NCI-H1105 treated with DMSO at 0.1 percent for 48 hours (cell line): ENCODE results near the gene NUP188.
"Not testable (repeated sequence)": the region's sequence is repeated elsewhere in the genome, so short reads cannot be mapped to it uniquely, and the experiment has no call there.

Experiments used
- DNase-seq: peaks from one replicate; lab custom pipeline; 2025; lab: John Stamatoyannopoulos, UW

The NUP188 gene

DNA sequence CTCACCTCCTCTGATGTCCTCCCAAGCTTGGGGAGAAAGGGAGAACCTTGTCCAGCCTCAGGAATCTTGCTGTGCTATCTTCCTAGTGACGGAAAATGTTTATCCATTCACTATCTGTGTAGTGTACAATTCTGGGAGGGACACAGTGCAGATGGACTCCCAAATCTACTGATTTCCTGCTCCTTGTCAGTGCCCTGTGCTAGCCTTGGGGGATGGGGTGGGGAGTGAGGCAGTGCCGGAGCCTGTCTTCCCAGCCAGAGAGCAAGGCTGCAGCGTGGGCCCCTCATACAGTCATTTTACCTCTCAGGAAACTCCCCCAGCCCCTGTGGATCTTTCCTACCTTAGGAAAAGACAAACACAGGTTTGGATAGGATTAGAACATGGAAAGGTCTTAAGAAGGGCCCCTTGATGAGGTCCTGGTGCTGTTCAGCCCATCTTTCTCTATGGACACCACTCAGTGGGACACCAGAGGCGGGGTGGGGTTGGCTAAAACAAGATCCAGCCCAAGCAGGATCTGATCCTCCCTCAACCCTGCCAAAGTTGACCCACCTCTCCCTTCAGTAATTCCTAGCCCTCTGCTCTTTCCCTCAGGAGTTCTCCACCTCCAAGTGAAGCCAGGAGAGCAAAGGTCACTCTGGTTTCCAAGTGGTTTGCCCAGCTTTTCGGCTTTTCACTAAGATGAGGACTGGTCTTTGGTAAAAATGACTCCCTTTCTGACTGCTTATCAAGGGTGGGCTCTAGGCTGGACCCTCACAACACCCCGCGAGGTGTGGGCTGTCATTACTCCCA, 3.5 kb upstream of the NUP188 start:
- no peak for DNase-seq

GRCh38 chr9:128944966-128945365, 2.5 kb upstream of the NUP188 start:
- not testable (repeated sequence) for DNase-seq

- no peak for DNase-seq
These were observed 1.5 kb upstream of the NUP188 start for GRCh38 chr9:128945798-128946501.

DNA sequence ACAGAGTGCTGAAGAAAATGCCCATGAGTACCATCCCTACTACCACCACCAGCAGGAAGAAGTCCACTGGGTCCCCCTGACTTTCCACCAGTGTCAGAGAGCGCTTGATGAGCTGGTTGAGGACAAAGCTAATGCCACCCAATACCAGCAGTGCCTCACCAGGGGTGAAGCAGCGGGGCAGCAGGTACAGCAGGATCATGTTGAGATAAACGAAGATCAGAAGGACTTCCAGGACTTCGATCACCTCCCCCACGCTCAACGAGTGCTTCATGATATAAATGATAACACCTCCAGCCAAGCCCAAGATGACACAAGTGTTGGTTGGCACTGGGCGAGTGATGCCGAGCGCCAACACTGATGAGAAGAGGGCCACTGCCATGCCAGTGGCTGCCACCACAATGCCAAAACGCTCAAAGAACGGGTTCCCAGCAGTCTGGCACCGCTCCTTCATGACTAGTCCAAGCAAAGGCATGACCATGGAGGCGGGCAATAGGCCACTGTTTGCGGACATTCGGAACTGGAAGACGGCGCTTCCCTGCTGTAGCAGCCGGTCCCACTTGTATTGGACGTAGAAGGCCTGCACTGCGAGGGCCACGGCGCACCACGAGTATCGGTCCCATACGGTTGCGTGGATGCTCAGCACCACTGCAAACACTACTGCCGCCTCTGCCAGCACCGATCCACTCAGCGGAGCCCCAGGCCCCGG, 775 bp upstream of the NUP188 start:
- peak; percentile 25 for DNase-seq

DNA sequence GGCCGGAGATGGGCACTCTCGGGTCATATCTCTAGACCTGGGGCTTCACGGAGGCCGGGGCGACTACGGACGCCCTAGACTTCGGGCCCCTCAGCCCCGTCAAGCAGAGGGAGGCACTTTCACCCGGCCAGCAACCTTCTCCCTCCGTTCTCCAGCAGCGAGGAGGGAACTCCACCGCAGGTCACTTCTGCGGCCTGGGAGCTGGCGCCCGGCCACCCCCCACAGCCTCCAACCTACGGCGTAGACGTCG, 297 bp upstream of the NUP188 start:
- no peak for DNase-seq

- DNase-seq = not testable (repeated sequence)
These were observed 13.9 kb downstream of the NUP188 start for GRCh38 chr9:128961403-128961802.

DNA sequence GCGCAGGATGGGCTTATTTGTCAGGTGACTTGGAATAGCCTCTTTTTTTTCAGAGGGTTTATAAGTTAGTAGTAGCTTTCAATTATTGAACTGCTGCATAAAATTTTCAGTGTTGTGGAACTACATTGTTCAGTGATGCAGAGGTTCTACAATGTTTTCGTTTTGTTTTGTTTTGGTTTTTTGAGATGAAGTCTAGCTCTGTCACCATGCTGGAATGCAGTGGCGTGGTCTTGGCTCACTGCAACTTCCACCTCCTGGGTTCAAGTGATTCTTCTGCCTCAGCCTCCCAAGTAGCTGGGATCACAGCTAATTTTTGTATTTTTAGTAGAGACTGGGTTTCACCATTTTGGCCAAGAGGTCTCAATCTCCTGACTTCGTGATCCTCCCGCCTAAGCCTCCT, 22.0 kb downstream of the NUP188 start:
- no peak for DNase-seq

GRCh38 chr9:128972956-128973355, 25.5 kb downstream of the NUP188 start:
- DNase-seq = no peak

DNA sequence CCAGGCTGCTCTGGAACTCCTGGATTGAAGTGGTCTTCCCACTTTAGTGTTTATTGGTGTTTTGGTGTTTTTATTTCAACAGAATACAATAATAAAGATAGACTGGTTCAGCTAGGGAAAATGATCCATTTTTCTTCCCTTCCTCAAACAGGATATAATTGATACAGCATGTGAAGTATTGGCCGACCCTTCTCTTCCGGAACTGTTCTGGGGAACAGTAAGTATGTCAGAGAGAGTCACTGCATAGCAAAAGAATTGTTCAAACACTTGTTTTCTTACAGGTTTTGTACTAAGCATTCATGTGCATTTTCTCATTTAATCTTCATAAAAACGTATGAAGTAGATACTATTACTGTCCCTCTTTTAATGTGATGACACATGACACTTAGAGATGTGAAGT, 31.6 kb downstream of the NUP188 start:
- no peak for DNase-seq

DNA sequence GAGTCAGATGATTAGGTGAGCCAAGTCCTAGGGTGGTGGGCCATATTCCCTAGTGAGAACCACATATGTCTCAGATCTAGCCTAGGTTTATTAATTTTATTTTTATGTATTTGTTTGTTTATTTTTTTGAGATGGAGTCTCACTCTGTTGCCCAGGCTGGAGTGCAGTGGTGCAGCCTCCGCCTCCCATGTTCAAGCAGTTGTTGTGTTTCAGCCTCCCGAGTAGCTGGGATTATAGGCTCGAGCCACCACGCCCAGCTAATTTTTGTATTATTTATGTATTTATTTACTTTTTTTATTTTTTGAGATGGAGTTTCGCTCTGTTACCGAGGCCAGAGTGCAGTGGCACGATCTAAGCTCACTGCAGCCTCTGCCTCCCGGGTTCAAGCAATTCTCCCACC, 36.0 kb downstream of the NUP188 start:
- no peak for DNase-seq

GRCh38 chr9:128986671-128987070, 39.2 kb downstream of the NUP188 start:
- no peak for DNase-seq

DNA sequence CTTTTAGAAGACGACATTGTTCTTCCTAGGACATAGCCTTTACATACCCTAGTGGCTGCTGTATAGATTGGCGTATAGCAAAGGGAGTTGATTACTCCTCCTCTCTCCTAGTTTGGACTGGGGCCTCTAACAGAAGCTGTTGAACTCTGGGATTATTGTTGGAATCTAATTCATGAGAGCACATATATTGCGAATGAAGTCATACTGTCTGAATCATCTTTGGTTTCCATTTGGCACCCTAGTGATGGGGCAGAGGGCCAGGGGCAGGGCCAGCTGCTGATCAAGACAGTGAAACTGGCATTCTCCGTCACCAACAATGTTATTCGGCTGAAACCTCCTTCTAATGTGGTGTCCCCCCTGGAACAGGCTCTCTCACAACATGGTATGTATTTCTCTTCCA, 40.3 kb downstream of the NUP188 start:
- no peak for DNase-seq

- no peak for DNase-seq
These were observed 45.5 kb downstream of the NUP188 start for GRCh38 chr9:128992995-128993394.

- no peak for DNase-seq
These were observed 48.3 kb downstream of the NUP188 start for GRCh38 chr9:128995791-128996190.

- DNase-seq = no peak
These were observed 51.0 kb downstream of the NUP188 start for GRCh38 chr9:128998462-128998861.

GRCh38 chr9:128999581-129000206, 52.2 kb downstream of the NUP188 start:
- DNase-seq = no peak

DNA sequence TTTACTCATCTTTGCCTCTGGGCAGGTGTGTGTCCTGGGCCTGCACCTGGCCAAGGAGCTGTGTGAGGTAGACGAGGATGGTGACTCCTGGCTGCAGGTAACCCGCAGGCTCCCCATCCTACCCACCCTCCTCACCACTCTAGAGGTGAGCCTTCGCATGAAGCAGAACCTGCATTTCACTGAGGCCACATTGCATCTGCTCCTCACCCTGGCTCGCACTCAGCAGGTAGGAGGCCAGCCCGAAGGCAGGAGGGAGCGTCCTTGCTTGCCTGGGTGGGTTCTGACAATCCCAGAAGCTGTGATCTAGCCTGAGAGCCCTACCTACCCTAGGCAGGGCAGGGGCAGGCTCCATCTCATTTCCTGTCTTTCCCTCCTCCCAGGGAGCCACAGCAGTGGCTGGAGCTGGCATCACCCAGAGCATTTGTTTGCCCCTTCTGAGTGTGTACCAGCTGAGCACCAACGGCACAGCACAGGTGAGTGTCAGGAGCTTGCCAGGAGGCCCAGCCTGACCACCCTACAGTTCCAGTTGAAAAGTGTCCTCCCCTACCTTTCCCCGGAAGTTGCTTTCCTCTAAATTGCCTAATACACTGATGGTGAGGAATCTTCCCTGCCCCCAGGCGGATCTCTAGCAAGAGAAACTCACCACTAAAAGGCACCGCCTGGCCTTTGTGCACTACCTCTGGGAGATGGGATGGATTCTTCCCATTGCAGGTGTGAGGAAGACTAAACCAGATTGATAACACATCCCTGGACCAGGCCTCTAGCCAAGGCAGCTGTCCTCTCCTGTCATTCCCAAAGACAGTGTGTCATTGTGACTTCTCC, 54.2 kb downstream of the NUP188 start:
- no peak for DNase-seq

- DNase-seq = no peak
These were observed 55.5 kb downstream of the NUP188 start for GRCh38 chr9:129002992-129003391.

GRCh38 chr9:129004173-129004572, 56.7 kb downstream of the NUP188 start:
- not testable (repeated sequence) for DNase-seq

DNA sequence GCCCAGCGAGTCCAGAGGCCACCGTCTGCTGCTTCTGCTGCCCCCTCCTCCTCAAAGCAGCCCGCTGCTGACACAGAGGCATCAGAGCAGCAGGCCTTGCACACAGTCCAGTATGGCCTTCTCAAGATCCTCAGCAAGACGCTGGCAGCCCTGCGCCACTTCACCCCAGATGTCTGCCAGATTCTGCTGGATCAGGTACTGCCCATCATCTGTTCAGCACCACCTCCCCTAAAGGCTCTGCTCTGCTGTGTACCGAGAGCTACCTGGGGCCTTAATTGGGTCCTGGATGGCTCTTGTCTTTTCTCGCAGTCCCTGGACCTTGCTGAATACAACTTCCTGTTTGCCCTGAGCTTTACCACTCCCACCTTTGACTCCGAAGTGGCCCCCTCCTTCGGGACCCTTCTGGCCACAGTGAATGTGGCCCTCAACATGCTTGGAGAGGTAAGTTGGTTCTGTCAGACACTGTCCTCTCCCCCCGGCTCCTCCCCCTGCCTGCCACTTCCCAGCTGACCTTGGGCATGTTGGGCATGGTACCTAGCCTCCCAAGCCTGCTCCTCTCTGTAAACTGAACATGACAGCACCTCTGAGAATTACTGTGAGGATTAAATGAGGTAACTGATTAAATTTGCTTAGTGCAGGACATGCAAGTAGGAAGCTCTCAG, 58.0 kb downstream of the NUP188 start:
- no peak for DNase-seq

DNA sequence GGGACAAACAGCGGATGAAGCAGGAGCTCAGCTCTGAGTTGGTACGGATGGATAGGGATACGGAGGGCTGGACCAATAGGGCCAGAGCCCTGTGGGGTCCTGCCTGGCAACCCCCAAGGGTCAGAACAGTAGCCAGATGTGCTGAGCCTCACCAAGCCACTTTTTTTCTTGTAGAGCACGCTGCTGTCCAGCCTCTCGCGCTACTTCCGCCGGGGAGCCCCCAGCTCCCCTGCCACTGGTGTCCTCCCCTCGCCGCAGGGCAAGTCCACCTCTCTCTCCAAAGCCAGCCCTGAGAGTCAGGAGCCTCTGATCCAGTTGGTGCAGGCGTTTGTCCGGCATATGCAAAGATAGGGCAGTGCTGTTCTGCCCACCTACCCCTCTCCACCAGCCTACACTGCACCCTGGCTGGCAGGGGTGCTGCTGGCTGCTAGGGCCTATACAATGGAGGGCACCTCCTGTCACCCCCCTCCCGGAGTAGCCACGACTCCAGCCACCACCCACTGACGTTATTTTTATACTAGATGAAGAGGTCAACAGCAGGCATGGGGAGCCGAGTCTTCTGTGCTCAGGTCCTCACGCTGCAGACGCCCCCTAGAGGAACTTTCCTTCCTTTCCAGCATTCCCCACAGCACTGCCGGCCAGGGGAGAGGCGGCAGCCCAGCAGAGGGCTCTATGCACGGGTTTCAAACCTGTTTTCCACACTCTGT, 59.0 kb downstream of the NUP188 start:
- DNase-seq = peak; percentile 53
